NCI-H2227 (cell line): ENCODE data around the gene CCBE1.
"Not testable (repeated sequence)": the region's sequence is repeated elsewhere in the genome, so short reads cannot be mapped to it uniquely, and the experiment has no call there.

Source experiments
- DNase-seq: peaks from one replicate; lab custom pipeline; 2025; ENCODE audit not compliant: unreplicated experiment; lab: John Stamatoyannopoulos, UW

Gene CCBE1

DNA sequence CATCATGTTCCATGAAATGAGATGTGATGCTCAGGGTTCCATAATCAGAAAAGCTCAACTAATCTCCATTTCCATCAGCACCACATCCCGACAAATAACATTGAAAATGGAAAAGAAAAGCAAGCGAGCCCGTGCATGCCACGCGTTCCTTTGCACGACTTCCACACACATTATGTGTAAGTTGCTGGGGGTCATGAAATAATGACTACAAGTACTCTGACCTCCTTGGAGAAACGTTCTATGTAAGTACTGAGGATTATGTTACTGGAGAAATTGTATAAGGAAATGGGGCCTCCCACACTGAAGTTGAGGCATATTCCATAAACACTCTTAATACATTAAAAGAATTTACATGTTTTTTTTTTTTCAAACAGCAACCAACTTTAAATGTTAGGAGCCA, 38.3 kb downstream of the CCBE1 start:
- DNase-seq, result no peak

DNA sequence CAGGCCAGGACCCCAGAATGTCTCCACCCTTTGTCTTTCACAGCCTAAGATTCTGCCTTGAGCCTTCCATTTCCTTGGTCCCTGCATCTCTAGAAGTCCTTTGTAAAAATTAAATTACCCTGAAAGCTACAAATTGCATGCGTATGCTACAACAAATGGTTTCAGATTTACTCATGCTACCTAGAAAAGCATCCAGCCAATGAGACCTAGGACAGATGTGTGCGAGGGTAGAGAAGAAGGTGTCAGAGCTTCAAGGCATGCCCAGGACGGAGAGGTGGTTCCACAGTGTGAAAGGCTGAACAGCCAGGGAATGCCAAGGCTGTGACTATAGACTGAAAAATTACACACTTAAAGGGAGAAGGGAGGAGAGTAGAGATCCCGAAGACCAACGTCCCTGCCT, 40.2 kb downstream of the CCBE1 start:
- no peak for DNase-seq

DNA sequence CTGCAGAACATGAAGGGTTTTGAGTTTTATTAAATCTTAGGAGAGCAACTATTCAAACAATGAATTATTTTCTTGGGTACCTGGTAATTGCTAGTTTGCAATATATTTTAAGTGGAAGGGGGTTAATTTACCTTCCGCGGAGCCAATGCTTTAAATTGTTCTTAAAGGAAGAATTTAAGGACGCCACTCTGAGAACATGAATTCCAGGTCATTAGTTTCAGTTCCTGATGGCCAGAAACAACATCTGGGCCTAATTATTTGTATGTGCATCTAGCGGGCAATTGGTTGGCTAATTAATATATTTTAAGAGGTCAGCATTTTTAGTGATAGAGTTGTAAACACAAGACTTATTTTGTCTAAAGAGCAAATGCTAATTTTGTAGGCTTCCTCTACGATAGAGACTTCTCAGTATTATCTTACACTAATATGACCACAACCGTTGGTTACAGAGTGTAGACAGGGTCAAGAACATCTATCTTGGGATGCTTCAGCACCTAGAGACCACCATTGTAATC, 40.8 kb downstream of the CCBE1 start:
- no peak for DNase-seq

DNA sequence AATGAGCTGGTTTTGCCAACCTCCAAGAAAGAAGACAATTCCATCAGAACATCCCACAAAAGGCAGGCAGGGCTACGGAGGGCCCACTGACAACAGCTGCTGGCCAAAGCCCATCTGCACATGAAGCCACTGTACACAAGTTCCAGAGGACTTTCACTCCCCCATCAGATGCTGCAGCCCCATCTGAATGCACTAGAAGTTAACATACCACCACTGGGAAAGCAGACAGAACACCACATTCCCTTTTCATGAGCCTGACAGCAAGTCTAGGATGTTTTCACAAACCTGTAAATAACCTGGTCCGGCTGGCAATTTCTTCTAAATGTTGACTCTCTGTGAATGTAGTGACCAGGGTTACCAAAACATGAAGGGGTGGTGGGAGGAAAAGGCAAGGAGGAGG, 41.5 kb downstream of the CCBE1 start:
- no peak for DNase-seq

DNA sequence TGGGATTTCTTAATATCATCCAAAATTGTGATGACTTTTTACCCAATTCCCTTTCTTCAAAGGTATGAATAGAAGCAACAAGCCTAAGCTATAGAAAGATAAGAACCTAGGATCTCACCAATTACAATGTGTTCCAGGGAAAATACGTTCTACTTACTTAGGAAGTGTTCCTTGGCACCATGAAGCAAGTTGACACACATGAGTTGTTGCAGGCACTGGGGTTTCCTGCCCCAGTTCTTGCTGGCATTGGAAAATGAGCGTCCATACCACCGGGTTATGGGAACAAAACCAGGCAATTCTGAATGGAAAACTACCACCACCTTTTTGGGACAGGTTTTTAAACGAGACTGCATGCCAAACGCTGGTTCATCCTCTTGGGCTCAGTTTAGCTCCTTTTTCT, 46.2 kb downstream of the CCBE1 start:
- DNase-seq, result no peak

DNA sequence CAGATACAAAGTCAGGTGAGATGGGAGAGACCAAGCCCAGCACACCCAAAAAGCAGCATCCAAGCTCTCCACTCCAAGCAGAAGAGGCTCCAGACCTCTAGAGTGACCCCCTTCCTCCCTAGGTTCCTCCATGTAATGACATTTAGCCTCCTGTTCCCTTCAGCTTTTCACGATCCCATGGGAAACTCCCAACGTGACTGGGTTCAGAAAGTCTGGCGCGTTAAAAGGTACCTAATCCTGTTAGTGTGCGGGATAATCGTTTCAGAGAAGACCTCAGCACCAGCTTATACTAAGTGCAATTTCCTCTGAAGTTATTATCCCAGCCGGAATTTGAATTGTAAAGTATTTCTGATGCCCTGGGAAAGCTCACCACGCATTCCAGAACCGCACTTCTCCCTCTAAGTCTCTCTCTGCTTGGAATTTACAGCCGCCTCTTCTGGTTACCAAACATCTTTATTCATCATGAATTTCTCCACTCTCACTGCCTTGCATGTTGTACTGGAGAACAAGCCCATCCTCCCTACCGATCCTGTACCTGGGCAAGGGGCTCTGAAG, 46.9 kb downstream of the CCBE1 start:
- DNase-seq, result no peak

DNA sequence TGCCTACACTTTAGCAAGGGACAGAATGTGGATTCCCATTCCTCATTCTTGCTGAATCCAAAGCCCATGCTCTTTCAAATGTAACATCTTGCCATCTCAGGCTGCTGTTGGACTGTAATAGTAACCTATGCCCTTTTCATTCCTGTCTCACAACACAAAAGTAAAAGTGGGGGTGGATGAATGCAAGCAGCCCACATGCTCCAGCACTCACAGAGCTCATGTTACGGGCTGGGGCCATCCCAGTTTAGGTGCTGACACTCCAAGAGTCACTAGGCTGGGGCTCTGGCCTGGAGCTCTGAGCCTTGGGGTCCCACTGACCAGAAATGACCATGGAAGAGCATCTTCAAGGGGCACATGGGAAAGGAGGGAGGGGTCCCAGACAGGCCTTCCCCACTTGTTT, 47.6 kb downstream of the CCBE1 start:
- DNase-seq, result no peak

DNA sequence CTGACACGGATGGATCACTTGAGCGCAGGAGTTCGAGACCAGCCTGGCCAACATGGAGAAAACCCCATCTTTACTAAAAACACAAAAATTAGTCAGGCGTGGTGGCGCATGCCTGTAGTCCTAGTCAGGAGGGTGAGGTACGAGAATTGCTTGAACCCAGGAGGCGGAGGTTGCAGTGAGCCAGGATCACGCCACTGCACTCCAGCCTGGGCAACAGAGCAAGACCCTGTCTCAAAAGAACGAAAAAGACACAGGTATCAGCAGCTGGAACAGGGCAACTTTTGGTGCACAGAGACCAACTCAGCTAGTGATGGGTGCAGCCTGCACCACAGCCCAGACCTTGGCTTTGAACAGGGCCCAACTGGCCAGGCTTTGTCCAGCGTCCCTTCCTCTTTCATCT, 48.8 kb downstream of the CCBE1 start:
- not testable (repeated sequence) for DNase-seq

DNA sequence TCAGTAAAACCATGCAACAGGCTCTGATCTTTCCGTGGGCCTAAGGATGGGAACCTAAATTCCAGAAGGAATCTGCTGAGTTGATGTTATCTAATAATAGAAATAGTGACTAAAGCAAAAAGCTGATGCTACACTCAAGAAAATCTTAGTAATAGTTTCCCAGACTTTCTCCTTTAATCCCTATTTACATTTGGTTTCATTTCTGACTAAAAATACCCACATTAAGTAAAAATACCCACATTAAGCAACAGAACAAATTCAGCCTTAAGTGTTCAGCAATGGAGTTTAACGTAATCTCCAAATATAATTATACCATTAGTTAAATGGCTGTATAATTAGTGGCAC, 50.3 kb downstream of the CCBE1 start:
- no peak for DNase-seq

DNA sequence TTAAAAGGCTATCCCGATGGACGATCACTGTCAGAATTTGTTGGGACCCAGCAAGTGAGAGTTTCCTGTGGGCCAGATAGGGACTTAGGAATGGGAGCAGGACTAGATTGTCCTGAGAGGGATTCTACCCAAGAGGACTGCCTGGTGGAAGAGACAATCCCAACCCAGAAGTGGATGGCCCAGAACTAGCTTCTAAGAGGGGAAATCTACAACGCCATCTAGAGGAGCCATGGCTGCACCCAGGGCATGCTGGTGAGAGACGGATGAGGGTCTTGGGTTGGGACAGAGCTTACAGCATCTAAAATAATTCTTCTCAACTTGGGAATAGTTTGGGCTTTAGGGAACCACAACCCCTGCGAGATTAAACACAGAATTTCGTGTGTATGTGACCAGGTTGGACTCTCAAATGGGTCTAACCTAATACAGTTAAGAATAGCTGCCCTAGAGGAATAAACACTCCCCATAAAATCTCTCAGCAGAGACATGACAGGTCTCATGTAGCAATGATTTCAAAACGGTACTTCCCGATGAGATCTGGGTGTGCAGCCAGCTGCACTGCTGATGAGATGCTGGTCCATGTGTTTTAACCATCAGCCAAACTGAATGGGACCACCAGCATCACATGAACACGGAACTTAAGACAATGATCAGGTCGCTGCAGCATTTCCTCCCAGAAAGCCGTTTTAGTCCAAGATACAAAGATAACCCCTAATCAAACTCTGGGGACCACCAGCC, 50.8 kb downstream of the CCBE1 start:
- no peak for DNase-seq

DNA sequence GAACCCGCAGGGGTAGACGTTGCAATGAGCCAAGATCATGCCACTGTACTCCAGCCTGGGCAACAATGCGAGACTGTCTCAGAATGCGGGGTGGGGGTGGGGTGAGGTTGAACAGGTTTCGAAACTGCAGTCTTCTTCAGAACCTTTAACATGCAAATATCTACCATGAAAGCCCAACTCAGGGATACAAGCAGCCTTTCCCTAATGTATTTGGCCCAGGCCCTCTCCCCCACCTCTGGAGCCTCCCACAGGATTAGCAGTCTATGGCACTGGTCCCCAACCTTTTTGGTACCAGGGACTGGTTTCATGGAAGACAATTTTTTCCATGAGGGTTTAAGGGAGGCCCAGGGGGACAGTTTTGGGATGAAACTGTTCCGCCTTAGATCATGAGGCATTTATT, 53.5 kb downstream of the CCBE1 start:
- DNase-seq, result no peak

DNA sequence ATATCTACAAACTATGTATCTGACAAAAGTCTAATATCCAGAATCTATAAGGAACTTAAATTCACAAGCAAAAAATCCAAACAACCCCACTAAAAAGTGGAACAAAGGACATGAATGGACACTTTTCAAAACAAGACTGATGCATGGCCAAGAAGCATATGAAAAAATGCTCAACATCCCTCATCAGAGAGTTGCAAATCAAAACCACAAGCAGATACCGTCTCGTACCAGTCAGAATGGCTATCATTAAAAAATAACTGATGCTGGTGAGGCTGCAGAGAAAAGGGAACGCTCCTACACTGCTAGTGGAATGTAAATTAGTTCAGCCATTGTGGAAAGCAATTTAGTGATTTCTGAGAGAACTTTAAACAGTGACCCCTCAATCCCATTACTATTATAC, 56.5 kb downstream of the CCBE1 start:
- DNase-seq, result no peak

DNA sequence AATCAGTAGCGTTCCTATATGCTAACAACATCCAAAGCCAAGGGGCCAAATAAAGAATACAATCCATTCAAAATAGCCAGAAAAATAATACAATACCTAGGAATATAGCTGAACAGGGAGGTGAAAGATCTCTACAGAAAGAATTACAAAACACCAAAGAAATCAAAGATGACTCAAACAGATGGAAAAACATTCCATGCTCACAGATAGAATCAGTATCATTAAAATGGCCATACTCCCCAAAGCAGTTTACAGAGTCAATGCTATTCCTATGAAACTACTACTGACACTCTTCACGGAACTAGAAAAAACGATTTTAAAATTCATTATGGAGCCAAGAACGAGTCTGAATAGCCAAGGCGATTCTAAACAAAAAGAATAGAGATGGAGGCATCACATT, 57.4 kb downstream of the CCBE1 start:
- DNase-seq, result no peak

DNA sequence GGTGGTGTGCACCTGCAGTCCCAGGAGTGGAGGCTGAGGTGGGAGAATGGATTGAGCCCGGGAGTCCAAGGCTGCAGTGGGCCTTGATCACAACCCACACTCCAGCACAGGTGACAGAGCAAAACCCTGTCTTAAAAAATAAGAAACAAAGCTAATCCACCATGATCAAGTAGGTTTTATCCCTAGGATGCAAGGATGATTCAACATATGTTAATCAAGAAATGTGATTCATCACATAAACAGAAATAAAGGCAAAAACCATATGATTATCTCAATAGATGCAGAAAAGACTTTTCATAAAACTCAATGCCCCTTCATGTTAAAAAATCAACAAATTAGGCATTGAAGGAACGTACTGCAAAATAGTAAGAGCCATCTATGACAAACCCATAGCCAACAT, 58.1 kb downstream of the CCBE1 start:
- DNase-seq, result no peak

DNA sequence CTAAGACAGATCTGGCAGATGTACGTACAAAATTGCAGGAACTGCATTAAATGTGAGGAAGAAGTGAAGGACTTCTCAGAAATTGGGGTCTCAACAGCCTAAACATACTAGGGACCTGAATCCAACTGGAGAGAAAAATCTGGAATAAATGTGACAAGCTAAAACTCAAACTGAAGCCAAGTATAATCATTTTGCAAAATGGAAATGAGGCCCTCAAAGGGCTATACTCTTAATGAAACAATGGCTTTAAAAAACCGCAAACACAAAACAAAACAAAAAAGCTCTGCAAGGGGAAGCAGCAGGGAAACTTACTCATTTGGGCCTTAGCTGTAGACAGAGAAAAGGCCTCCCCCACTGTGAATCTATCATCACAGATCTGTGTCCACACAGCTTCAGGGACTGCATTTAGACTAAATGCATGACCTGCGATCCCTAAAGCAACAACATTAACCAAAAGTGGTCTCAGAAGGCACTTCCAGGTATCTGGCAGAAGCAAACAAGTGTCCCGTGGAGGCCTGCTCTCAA, 63.2 kb downstream of the CCBE1 start:
- no peak for DNase-seq

DNA sequence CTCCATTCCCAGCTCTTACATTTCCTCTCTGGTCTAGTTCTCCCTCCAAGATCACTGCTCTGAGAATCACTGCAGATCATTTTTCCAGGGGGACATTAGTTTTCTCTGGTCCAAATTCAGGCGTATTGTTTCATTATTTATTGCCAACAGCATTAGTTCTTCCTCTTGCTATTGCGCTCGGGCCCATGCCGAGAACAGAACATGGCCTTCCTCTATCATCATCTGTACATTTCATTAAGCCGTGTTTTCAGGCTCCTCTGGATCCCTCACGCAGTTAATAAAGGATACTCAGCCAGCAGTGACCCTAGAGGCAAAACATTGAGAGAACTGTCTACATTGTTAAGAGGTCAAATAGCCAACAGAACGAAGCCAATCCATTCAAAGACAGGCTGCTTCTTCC, 63.9 kb downstream of the CCBE1 start:
- no peak for DNase-seq

DNA sequence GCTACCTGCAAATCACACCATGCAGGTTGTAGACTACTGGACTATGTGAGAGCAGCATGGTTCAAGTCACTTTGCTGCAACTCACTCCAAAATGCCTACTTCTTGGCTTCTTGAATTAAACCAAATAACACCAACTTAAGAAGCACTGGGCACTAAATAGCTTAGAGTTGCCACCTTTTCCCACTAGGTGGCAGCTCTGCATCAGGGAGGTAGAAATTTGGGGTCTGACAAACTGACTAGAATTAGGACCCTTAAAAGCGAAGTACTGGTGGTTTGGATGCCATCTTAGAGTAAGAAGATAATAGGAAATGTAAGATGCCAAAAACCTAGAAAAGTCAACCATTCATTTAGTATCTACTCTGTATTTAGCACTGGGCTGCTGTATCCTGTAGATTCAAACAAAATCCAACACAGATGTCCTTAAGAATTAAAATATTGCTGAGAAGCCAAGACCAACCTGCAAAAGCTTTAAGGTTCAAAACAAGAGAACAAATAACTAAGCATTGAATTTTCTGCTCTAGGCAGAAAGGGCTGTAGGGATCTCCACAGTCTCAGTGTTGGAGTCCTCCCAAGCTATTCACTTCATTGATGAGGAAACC, 65.5 kb downstream of the CCBE1 start:
- DNase-seq, result peak; percentile 54

DNA sequence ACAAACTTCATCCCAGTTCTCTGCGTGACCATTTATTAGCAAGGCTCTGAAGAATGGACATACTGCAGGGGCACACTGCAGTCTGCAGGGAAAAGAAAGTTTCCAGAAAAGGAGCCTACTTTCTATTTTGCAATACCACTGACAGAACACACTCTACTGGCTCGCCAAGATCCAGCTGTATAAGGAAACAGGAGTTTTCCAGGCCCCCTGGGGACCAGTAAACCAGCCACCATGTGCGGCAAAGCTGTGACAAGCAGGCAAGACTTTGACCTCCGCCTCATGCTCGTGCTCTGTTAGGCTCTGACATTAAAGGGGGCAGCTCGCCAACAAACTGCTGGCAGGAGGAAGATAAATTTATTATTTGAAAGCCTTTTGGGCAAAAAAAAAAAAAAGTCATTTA, 67.3 kb downstream of the CCBE1 start:
- DNase-seq, result no peak

DNA sequence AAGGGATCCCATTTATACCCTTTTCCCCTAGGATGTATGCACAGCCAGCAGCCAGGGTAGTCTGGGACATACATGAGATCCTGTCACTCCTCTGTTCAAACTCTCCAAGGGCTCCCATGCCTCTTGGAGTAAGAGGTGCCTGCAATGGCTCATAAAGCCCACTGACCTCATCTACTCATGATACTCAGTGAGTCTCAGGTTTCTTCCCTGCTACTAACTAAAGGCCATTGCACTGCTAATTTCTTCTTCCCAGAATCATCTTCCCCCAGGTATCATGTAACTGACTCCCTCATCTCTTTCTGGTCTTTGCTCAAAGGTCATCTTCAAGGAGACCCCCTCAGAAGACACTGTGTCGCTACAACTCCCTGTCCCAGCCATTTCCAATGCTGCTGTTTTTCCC, 68.2 kb downstream of the CCBE1 start:
- DNase-seq, result no peak

DNA sequence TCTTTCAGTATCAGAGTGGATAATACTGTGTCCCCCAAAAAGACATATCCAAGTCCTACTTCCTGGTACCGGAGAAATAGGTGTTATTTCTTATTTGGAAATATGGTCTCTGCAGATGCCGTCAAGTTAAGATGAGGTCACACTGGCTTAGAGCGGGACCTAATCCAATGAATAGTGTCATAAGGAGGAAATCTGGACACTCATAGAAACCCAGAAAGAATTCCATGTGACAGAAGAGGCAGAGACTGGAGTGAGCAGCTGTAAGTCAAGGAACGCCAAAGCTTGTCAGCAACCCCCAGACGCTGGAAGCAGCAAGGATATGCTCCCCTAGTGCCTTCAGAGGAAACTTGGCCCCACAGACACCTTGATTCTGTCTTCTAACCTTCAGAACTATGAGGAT, 69.8 kb downstream of the CCBE1 start:
- DNase-seq, result no peak

DNA sequence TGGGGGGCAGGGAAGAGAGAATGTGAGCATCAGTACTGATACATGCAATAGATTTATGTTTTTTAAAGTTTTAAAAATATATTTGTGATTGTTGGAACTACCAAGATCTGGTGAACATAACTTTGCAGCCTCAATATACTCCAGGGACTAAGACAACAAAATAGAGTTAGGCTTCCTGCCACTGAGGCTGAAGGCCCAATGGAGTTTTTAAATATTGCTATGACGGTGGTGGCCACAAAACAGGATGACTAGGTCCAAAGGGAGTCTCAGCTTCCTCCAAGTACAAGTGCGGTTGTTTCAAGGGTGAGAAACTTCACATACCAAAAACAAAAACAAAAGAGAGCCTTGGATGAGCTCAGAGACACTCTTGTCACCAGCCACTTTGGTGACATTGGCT, 72.9 kb downstream of the CCBE1 start:
- no peak for DNase-seq
